ENCODE results near the gene SH3RF1.

DNA sequence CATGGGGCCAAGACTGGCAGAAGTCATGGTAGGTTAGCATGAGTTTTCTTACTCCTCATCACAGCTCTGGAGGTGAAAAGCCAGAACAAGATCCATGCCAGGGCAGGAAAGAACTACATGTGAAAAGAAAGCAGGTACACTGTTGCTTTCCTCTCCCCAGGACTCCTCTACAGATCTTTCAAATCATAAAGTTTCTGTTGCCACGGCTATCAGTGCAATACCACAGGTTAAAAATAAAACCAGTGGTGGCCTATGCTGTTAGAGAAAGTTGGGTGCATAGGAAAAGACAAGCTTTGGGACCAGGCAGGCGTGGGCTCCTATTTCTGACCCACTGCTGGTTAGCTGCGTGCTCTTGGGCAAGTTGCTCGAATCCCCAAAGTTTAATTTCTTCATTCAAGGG is 81.4 kb downstream of the SH3RF1 start:
- TF ChIP-seq EZH2 (IDR thresholded peaks at IDR 0.05; ENCODE audit: borderline replicate concordance, low read length), result no peak
- TF ChIP-seq CTCF (conservative IDR thresholded peaks at IDR 0.05 in 1 of 2, IDR thresholded peaks at IDR 0.05 in 1 of 2; ENCODE audit: extremely low read depth in 1 of 2, insufficient read depth in 1 of 2, low read depth in 1 of 2, low read length in 2 of 2), result no peak
